ENCODE results near the gene ILDR2.

ILDR2 gene

DNA sequence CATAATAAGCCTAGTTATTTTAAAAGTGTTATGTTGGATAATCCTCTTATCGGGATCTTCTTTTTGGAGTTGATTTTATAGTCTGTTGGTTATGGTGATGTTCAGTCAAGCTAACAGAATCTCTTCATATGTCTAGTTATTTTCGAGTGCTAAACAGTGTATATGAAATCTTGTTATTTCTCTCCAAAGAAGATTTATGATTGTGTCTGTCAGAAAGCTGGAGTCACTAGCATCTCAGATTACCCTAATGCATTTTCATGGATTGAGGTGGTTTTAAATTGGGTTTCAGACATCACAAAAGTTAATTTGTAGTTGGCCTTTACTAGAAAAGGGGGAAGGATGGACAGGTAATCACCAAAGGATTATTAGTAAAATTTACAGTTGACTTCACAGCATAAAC is 27.0 kb upstream of the ILDR2 start:
- H3K4ac ChIP-seq (ENCODE audit: low read length): no peak overlapping the region
- H2AFZ ChIP-seq (ENCODE audit: low read length): no peak overlapping the region
- H2AK5ac ChIP-seq (ENCODE audit: low read depth, low read length): no peak overlapping the region
- no peak overlapping the region for H4K8ac ChIP-seq (ENCODE audit: low read depth, low read length)
- no peaks in the 10 kb centered on the region for H3K27me3 ChIP-seq (ENCODE audit: control insufficient read depth in 3 of 3, insufficient read depth in 3 of 3, low read depth in 1 of 3, low read length in 3 of 3)
- no peak overlapping the region for H4K91ac ChIP-seq (ENCODE audit: low read depth, low read length, poor library complexity)
- no peak overlapping the region for H2BK12ac ChIP-seq (ENCODE audit: low read length)
- H2BK120ac ChIP-seq (ENCODE audit: low read depth, low read length): no peak overlapping the region
- H2BK5ac ChIP-seq (ENCODE audit: low read length): no peak overlapping the region
- H3K23ac ChIP-seq (ENCODE audit: low read depth, low read length, poor library complexity): no peak overlapping the region
- no peak overlapping the region for H3K4me2 ChIP-seq (ENCODE audit: insufficient read depth, low read length, poor library complexity, severe bottlenecking)
- no peak overlapping the region for H3K18ac ChIP-seq (ENCODE audit: low read length)
- no peak overlapping the region for H2BK15ac ChIP-seq (ENCODE audit: low read length)
- no peak overlapping the region for H3K9ac ChIP-seq (ENCODE audit: low read depth, low read length, poor library complexity)
- no peaks in the 10 kb centered on the region for H3K79me1 ChIP-seq (ENCODE audit: low read depth, low read length)
- no peak overlapping the region for H3K27ac ChIP-seq (replicated peaks; ENCODE audit: low read length)
- no peak overlapping the region for H3K4me3 ChIP-seq (ENCODE audit: low read length in 2 of 2)
- H3K14ac ChIP-seq (ENCODE audit: low read length): no peak overlapping the region
- H3K36me3 ChIP-seq (replicated peaks in 1 of 2; ENCODE audit: control insufficient read depth in 2 of 2, insufficient read depth in 2 of 2, low read length in 2 of 2): no peaks in the 10 kb centered on the region
- H3K4me1 ChIP-seq (ENCODE audit: control insufficient read depth in 2 of 2, insufficient read depth in 1 of 2, low read depth in 1 of 2, low read length in 2 of 2): no peaks in the 10 kb centered on the region
- no peaks in the 10 kb centered on the region for H3K9me3 ChIP-seq (replicated peaks in 1 of 2; ENCODE audit: control insufficient read depth in 2 of 2, insufficient read depth in 1 of 2, low read depth in 1 of 2, low read length in 2 of 2)
- no peak for DNase-seq (ENCODE audit: low spot score)
- no CpG with 5 or more reads among the region's 2 CpGs for WGBS, 2 donors (ENCODE audit: extremely low coverage in 2 of 2, insufficient read length in 2 of 2, insufficient replicate concordance in 1 of 2)

GRCh38 chr1:167000546-167000945 is 25.2 kb upstream of the ILDR2 start:
- no peaks in the 10 kb centered on the region for H3K79me1 ChIP-seq (ENCODE audit: low read depth, low read length)
- no peak overlapping the region for H3K23ac ChIP-seq (ENCODE audit: low read depth, low read length, poor library complexity)
- H2BK120ac ChIP-seq (ENCODE audit: low read depth, low read length): no peak overlapping the region
- H3K4me3 ChIP-seq (ENCODE audit: low read length in 2 of 2): no peak overlapping the region
- H2BK15ac ChIP-seq (ENCODE audit: low read length): no peak overlapping the region
- H3K9ac ChIP-seq (ENCODE audit: low read depth, low read length, poor library complexity): no peak overlapping the region
- no peaks in the 10 kb centered on the region for H3K27me3 ChIP-seq (ENCODE audit: control insufficient read depth in 3 of 3, insufficient read depth in 3 of 3, low read depth in 1 of 3, low read length in 3 of 3)
- H2AK5ac ChIP-seq (ENCODE audit: low read depth, low read length): no peak overlapping the region
- no peaks in the 10 kb centered on the region for H3K9me3 ChIP-seq (replicated peaks in 1 of 2; ENCODE audit: control insufficient read depth in 2 of 2, insufficient read depth in 1 of 2, low read depth in 1 of 2, low read length in 2 of 2)
- H3K27ac ChIP-seq (replicated peaks; ENCODE audit: low read length): no peak overlapping the region
- no peaks in the 10 kb centered on the region for H3K36me3 ChIP-seq (replicated peaks in 1 of 2; ENCODE audit: control insufficient read depth in 2 of 2, insufficient read depth in 2 of 2, low read length in 2 of 2)
- no peak overlapping the region for H2BK12ac ChIP-seq (ENCODE audit: low read length)
- H4K91ac ChIP-seq (ENCODE audit: low read depth, low read length, poor library complexity): no peak overlapping the region
- H3K4me2 ChIP-seq (ENCODE audit: insufficient read depth, low read length, poor library complexity, severe bottlenecking): no peak overlapping the region
- no peak overlapping the region for H2BK5ac ChIP-seq (ENCODE audit: low read length)
- no CpG with 5 or more reads among the region's 1 CpG for WGBS, 2 donors (ENCODE audit: extremely low coverage in 2 of 2, insufficient read length in 2 of 2, insufficient replicate concordance in 1 of 2)
- H3K18ac ChIP-seq (ENCODE audit: low read length): no peak overlapping the region
- no peak overlapping the region for H4K8ac ChIP-seq (ENCODE audit: low read depth, low read length)
- no peak overlapping the region for H3K14ac ChIP-seq (ENCODE audit: low read length)
- no peak overlapping the region for H2AFZ ChIP-seq (ENCODE audit: low read length)
- no peak overlapping the region for H3K4ac ChIP-seq (ENCODE audit: low read length)
- H3K4me1 ChIP-seq (ENCODE audit: control insufficient read depth in 2 of 2, insufficient read depth in 1 of 2, low read depth in 1 of 2, low read length in 2 of 2): no peaks in the 10 kb centered on the region
- no peak for DNase-seq (ENCODE audit: low spot score)

GRCh38 chr1:166999500-167000055 is 24.2 kb upstream of the ILDR2 start:
- H4K8ac ChIP-seq (ENCODE audit: low read depth, low read length): no peak overlapping the region
- H2AFZ ChIP-seq (ENCODE audit: low read length): no peak overlapping the region
- no peak for DNase-seq (ENCODE audit: low spot score)
- H3K14ac ChIP-seq (ENCODE audit: low read length): no peak overlapping the region
- no peak overlapping the region for H2BK5ac ChIP-seq (ENCODE audit: low read length)
- H3K4me2 ChIP-seq (ENCODE audit: insufficient read depth, low read length, poor library complexity, severe bottlenecking): no peak overlapping the region
- H3K4ac ChIP-seq (ENCODE audit: low read length): no peak overlapping the region
- H4K91ac ChIP-seq (ENCODE audit: low read depth, low read length, poor library complexity): no peak overlapping the region
- H3K4me1 ChIP-seq (ENCODE audit: control insufficient read depth in 2 of 2, insufficient read depth in 1 of 2, low read depth in 1 of 2, low read length in 2 of 2): no peaks in the 10 kb centered on the region
- WGBS, 2 donors (ENCODE audit: extremely low coverage in 2 of 2, insufficient read length in 2 of 2, insufficient replicate concordance in 1 of 2): no CpG with 5 or more reads among the region's 3 CpGs
- H3K36me3 ChIP-seq (replicated peaks in 1 of 2; ENCODE audit: control insufficient read depth in 2 of 2, insufficient read depth in 2 of 2, low read length in 2 of 2): no peaks in the 10 kb centered on the region
- no peaks in the 10 kb centered on the region for H3K79me1 ChIP-seq (ENCODE audit: low read depth, low read length)
- H3K27ac ChIP-seq (replicated peaks; ENCODE audit: low read length): no peak overlapping the region
- H3K9me3 ChIP-seq (replicated peaks in 1 of 2; ENCODE audit: control insufficient read depth in 2 of 2, insufficient read depth in 1 of 2, low read depth in 1 of 2, low read length in 2 of 2): no peaks in the 10 kb centered on the region
- no peak overlapping the region for H2BK15ac ChIP-seq (ENCODE audit: low read length)
- H3K9ac ChIP-seq (ENCODE audit: low read depth, low read length, poor library complexity): no peak overlapping the region
- H2BK120ac ChIP-seq (ENCODE audit: low read depth, low read length): no peak overlapping the region
- no peaks in the 10 kb centered on the region for H3K27me3 ChIP-seq (ENCODE audit: control insufficient read depth in 3 of 3, insufficient read depth in 3 of 3, low read depth in 1 of 3, low read length in 3 of 3)
- no peak overlapping the region for H3K23ac ChIP-seq (ENCODE audit: low read depth, low read length, poor library complexity)
- H2BK12ac ChIP-seq (ENCODE audit: low read length): no peak overlapping the region
- H3K4me3 ChIP-seq (ENCODE audit: low read length in 2 of 2): no peak overlapping the region
- H2AK5ac ChIP-seq (ENCODE audit: low read depth, low read length): no peak overlapping the region
- no peak overlapping the region for H3K18ac ChIP-seq (ENCODE audit: low read length)

- Histone ChIP-seq H3K27me3 (ENCODE audit: control insufficient read depth in 3 of 3, insufficient read depth in 3 of 3, low read depth in 1 of 3, low read length in 3 of 3) (no peaks in the 10 kb centered on the region), H3K4me1 (ENCODE audit: control insufficient read depth in 2 of 2, insufficient read depth in 1 of 2, low read depth in 1 of 2, low read length in 2 of 2) (no peaks in the 10 kb centered on the region), H2BK12ac (ENCODE audit: low read length) (no peak overlapping the region), H2AFZ (ENCODE audit: low read length) (no peak overlapping the region), H2BK15ac (ENCODE audit: low read length) (no peak overlapping the region), H2AK5ac (ENCODE audit: low read depth, low read length) (no peak overlapping the region), H2BK120ac (ENCODE audit: low read depth, low read length) (no peak overlapping the region), H3K79me1 (ENCODE audit: low read depth, low read length) (no peaks in the 10 kb centered on the region), H3K23ac (ENCODE audit: low read depth, low read length, poor library complexity) (no peak overlapping the region), H3K27ac (replicated peaks; ENCODE audit: low read length) (no peak overlapping the region), H4K8ac (ENCODE audit: low read depth, low read length) (no peak overlapping the region), H3K18ac (ENCODE audit: low read length) (no peak overlapping the region), H2BK5ac (ENCODE audit: low read length) (no peak overlapping the region), H3K4ac (ENCODE audit: low read length) (no peak overlapping the region), H3K4me3 (ENCODE audit: low read length in 2 of 2) (no peak overlapping the region), H4K91ac (ENCODE audit: low read depth, low read length, poor library complexity) (no peak overlapping the region), H3K14ac (ENCODE audit: low read length) (no peak overlapping the region), H3K36me3 (replicated peaks in 1 of 2; ENCODE audit: control insufficient read depth in 2 of 2, insufficient read depth in 2 of 2, low read length in 2 of 2) (no peaks in the 10 kb centered on the region), H3K9me3 (replicated peaks in 1 of 2; ENCODE audit: control insufficient read depth in 2 of 2, insufficient read depth in 1 of 2, low read depth in 1 of 2, low read length in 2 of 2) (no peaks in the 10 kb centered on the region), H3K9ac (ENCODE audit: low read depth, low read length, poor library complexity) (no peak overlapping the region), H3K4me2 (ENCODE audit: insufficient read depth, low read length, poor library complexity, severe bottlenecking) (no peak overlapping the region)
- DNase-seq (ENCODE audit: low spot score): no peak
- no CpG with 5 or more reads among the region's 1 CpG for WGBS, 2 donors (ENCODE audit: extremely low coverage in 2 of 2, insufficient read length in 2 of 2, insufficient replicate concordance in 1 of 2)
These were observed 23.7 kb upstream of the ILDR2 start for GRCh38 chr1:166999075-166999474.

Measured in neuronal stem cell (in vitro differentiated cells).